Caco-2 (cell line): Measurements from ENCODE around the gene KCNK15. TPM values are rescaled to one million over a fixed set of nuclear protein-coding genes. Genes with fewer than 3 reads are reported as not detected.

Experiments used
- BruUV-seq: library from RNA; stranded (reverse); fragments of 400-500 nt; replicated peaks from 2 replicates; lab custom pipeline; 2021; lab: Mats Ljungman, UMichigan
- CTCF ChIA-PET: fragments of 300-600 bp; sonication (Branson Sonifier 250); formaldehyde crosslinking; loops from one replicate; lab custom pipeline; 2022; ENCODE audit warnings: antibody characterized with exemption; lab: Charles Lee
- POLR2A ChIA-PET: fragments of 300-600 bp; sonication (Branson Sonifier 250); formaldehyde crosslinking; loops from one replicate; lab custom pipeline; 2022; ENCODE audit warnings: antibody characterized with exemption; lab: Charles Lee
- DNase-seq, 2 experiments: peaks; one replicate each; pipeline versions ENCODE4 v3.0.0 to v3.0.0-alpha.2; 2020 to 2022
- H3K27me3 ChIP-seq: replicated peaks from 2 replicates; pipeline ENCODE4 v1.6.0; 2011; ENCODE audit warnings: low read length; ENCODE audit not compliant: control insufficient read depth, insufficient read depth
- H3K36me3 ChIP-seq: 2 replicates; pipeline ENCODE4 v1.5.1; 2011; ENCODE audit warnings: low read length; ENCODE audit not compliant: control insufficient read depth, insufficient read depth
- H3K4me1 ChIP-seq: fragments of 250-450 bp; sonication (Bioruptor Pico); 2 replicates; pipeline ENCODE4 v1.5.1; 2020; ENCODE audit warnings: mild to moderate bottlenecking
- H3K4me3 ChIP-seq: 2 replicates; pipeline ENCODE4 v1.5.1; 2011; ENCODE audit warnings: low read depth, mild to moderate bottlenecking, control low read depth, low read length
- H3K9me3 ChIP-seq: fragments of 250-450 bp; sonication (Bioruptor Pico); 2 replicates; pipeline ENCODE4 v1.5.1; 2020; ENCODE audit warnings: mild to moderate bottlenecking, moderate library complexity
- H3K27ac Mint-ChIP-seq: one replicate; pipeline ENCODE4 v1.8.0; 2022; ENCODE audit warnings: mixed read lengths; ENCODE audit not compliant: unreplicated experiment
- H3K27me3 Mint-ChIP-seq: one replicate; pipeline ENCODE4 v1.8.0; 2022; ENCODE audit warnings: mixed read lengths; ENCODE audit not compliant: insufficient read depth, unreplicated experiment
- H3K36me3 Mint-ChIP-seq: one replicate; pipeline ENCODE4 v1.8.0; 2022; ENCODE audit warnings: mild to moderate bottlenecking, mixed read lengths; ENCODE audit not compliant: insufficient read depth, unreplicated experiment
- H3K4me1 Mint-ChIP-seq: one replicate; pipeline ENCODE4 v1.8.0; 2022; ENCODE audit warnings: low read depth, mixed read lengths; ENCODE audit not compliant: unreplicated experiment
- H3K4me3 Mint-ChIP-seq: one replicate; pipeline ENCODE4 v1.8.0; 2022; ENCODE audit warnings: mild to moderate bottlenecking, moderate library complexity, mixed read lengths; ENCODE audit not compliant: unreplicated experiment
- H3K9me3 Mint-ChIP-seq: one replicate; pipeline ENCODE4 v1.8.0; 2022; ENCODE audit warnings: mixed read lengths; ENCODE audit not compliant: unreplicated experiment
- CTCF ChIP-seq, 2 experiments: fragments of 200-600 bp in 1 of 2; IDR thresholded peaks; 1 replicate in 1 of 2; 2 replicates in 1 of 2; pipeline versions ENCODE4 v1.5.1 to v1.8.0; 2011 to 2022; ENCODE audit warnings: antibody characterized with exemption in 1 of 2, control low read depth in 1 of 2, inconsistent platforms in 1 of 2, low read depth in 1 of 2, low read length in 1 of 2, mild to moderate bottlenecking in 1 of 2, moderate library complexity in 1 of 2; ENCODE audit not compliant: insufficient read depth in 1 of 2, severe bottlenecking in 1 of 2, unreplicated experiment in 1 of 2
- intact Hi-C: fragments of 100-400 bp; cut with micrococcal nuclease; formaldehyde crosslinking; loops from one replicate; pipeline ENCODE4 v1.10.0; 2022; ENCODE audit not compliant: unreplicated experiment
- total RNA-seq: library from RNA; stranded (reverse); gene quantifications from 2 replicates; pipeline ENCODE4 v1.2.3, GENCODE V29; 2022

KCNK15 gene
- total RNA-seq, 1 experiment from 2014 or later, result 2.9 TPM

GRCh38 chr20:44776980-44777379 is 31.3 kb downstream of the KCNK15 start:
- H3K27me3 Mint-ChIP-seq, result peaks cover 9% of the 10 kb centered on the region
- ChIA-PET POLR2A (interaction anchor here (1.3 kb wide), 1 partner anchor 108 kb away, joined by 7 read pairs; the partner anchor contains the start of gene YWHAB), CTCF (interaction anchor here (0.6 to 1.4 kb wide), 5 partner anchors 9 to 93 kb away, joined by 3 to 8 read pairs (median 5); no protein-coding TSS in a partner anchor)
- no peaks in the 10 kb centered on the region for H3K36me3 Mint-ChIP-seq
- peaks cover 4% of the 10 kb centered on the region; the same call in 1 of the 2 replicates for H3K9me3 ChIP-seq
- no TSS peak for BruUV-seq
- no peaks in the 10 kb centered on the region for H3K4me1 Mint-ChIP-seq
- no peaks in the 10 kb centered on the region for H3K9me3 Mint-ChIP-seq
- no peaks in the 10 kb centered on the region for H3K27me3 ChIP-seq
- intact Hi-C loops, result loop anchor here (2.0 kb wide), 1 partner anchor 30 kb away; no protein-coding TSS in a partner anchor
- H3K36me3 ChIP-seq, result no peaks in the 10 kb centered on the region
- TF ChIP-seq CTCF (IDR thresholded peaks at IDR 0.05; ENCODE audit: insufficient read depth in 1 of 2, low read depth in 1 of 2, low read length in 1 of 2, severe bottlenecking in 1 of 2, unreplicated experiment in 1 of 2), result no peak
- no peak overlapping the region for H3K4me3 ChIP-seq
- DNase-seq, result peak; percentile 59 to 82
- no peaks in the 10 kb centered on the region for H3K4me1 ChIP-seq
- no peak overlapping the region for H3K27ac Mint-ChIP-seq
- H3K4me3 Mint-ChIP-seq, result no peak overlapping the region

GRCh38 chr20:44780226-44780625 is 34.6 kb downstream of the KCNK15 start:
- TF ChIP-seq CTCF (IDR thresholded peaks at IDR 0.05; ENCODE audit: insufficient read depth in 1 of 2, low read depth in 1 of 2, low read length in 1 of 2, severe bottlenecking in 1 of 2, unreplicated experiment in 1 of 2), result no peak
- no peak overlapping the region for H3K27ac Mint-ChIP-seq
- H3K9me3 Mint-ChIP-seq, result no peaks in the 10 kb centered on the region
- intact Hi-C loops, result no loop called here
- no TSS peak for BruUV-seq
- POLR2A ChIA-PET, result no interaction called here
- Histone ChIP-seq H3K9me3 (peaks cover 4% of the 10 kb centered on the region; the same call in 1 of the 2 replicates), H3K27me3 (no peaks in the 10 kb centered on the region), H3K4me1 (no peaks in the 10 kb centered on the region), H3K36me3 (no peaks in the 10 kb centered on the region), H3K4me3 (no peak overlapping the region)
- CTCF ChIA-PET, result no interaction called here
- peak; percentile 76 to 88 for DNase-seq
- no peak overlapping the region for H3K4me3 Mint-ChIP-seq
- no peaks in the 10 kb centered on the region for H3K36me3 Mint-ChIP-seq
- H3K27me3 Mint-ChIP-seq, result peaks cover 9% of the 10 kb centered on the region
- H3K4me1 Mint-ChIP-seq, result no peaks in the 10 kb centered on the region

GRCh38 chr20:44781118-44781517 is 35.5 kb downstream of the KCNK15 start:
- ChIA-PET POLR2A (no interaction called here), CTCF (no interaction called here)
- no peak overlapping the region for H3K27ac Mint-ChIP-seq
- no peaks in the 10 kb centered on the region for H3K36me3 ChIP-seq
- H3K9me3 Mint-ChIP-seq, result no peaks in the 10 kb centered on the region
- no peak overlapping the region for H3K4me3 ChIP-seq
- H3K4me1 ChIP-seq, result no peaks in the 10 kb centered on the region
- intact Hi-C loops, result no loop called here
- no peak for DNase-seq
- H3K27me3 ChIP-seq, result no peaks in the 10 kb centered on the region
- peaks cover 4% of the 10 kb centered on the region; the same call in 1 of the 2 replicates for H3K9me3 ChIP-seq
- no peak overlapping the region for H3K4me3 Mint-ChIP-seq
- TF ChIP-seq CTCF (IDR thresholded peaks at IDR 0.05; ENCODE audit: insufficient read depth in 1 of 2, low read depth in 1 of 2, low read length in 1 of 2, severe bottlenecking in 1 of 2, unreplicated experiment in 1 of 2), result no peak
- H3K4me1 Mint-ChIP-seq, result no peaks in the 10 kb centered on the region
- no peaks in the 10 kb centered on the region for H3K36me3 Mint-ChIP-seq
- H3K27me3 Mint-ChIP-seq, result peaks cover 9% of the 10 kb centered on the region
- no TSS peak for BruUV-seq
